Measurements from ENCODE around the gene FAM200A. TPM values are rescaled to one million over a fixed set of nuclear protein-coding genes. Genes with fewer than 3 reads are reported as not detected.

FAM200A gene
- total RNA-seq = 2.9 and 4.8 TPM in 2 replicates

DNA sequence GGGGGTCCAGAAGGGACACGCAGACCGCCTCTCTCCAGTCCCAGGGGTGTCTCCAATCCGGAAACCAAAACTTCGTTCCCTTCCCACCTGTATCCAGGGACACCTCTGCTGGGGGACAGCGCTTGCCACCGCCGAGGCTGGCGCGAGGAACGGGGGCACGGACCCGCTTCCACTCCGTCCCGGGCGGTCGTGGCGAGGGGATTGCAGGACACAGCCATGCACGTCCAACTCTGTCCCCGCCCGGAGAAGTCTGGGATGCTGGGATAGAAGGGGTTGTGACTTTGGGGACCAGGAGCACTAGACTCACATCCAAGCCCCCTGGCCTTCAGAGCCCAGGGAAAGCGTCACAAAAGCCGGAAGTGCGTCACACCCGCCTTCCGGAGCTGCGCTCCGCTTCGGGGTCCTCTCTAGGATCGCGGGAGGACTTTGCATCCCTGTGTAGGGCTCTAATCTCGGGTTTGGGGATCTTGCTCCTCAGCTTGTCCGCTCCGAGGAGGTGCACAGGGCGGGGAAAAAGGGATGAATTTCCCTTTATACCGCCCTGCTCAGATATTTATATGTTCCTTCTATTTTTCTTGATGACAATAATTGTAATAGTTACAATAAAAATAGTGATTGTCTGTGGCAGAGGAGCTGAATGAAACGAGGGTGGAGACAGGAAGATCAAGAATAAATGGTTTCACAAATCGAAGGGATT lies at the start of gene FAM200A:
Gene FAM200A, minus strand, starts transcription at position 348 of the 697 bp plus-strand sequence. CDS start 3,707 bp downstream, outside the sequence.

DNA sequence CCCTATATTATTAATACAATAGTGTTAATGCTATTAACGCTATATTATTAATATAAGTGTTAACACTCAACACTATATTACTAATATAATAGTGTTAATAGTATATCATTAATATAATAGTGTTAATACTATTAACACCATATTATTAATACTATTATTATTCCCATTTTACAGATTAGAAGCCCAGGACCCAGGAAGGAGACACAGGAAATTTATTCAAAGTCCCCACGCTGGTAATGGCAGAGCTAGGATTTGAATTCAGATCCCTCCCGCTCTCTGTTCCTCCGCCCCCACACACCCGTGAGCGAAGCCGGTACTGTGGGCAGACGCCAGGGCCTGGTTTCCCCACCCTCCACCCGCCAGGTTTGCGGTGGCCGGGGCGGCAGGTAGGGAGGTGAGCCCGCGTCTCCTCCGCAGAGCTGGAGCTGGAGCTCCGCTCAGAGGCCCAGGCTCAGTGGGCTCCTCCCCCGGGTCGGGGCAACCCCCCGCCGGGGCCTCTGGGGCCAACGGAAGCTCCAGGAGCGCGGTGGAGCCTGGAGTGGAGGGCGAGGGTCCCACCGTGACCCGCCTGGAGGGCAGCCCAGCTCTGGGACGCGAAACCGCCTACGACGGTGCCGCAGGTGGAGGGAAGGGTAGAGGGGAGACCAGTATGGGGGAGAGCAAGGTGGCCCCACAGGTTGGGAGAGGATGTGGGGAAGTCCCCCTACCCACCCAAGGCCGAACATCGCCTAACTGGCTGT lies 46.0 kb upstream of the FAM200A start, which contains the start of gene TMEM225B:
Gene TMEM225B, plus strand, starts transcription at position 506 of the 740 bp plus-strand sequence. CDS start 6,122 bp downstream, outside the sequence.

DNA sequence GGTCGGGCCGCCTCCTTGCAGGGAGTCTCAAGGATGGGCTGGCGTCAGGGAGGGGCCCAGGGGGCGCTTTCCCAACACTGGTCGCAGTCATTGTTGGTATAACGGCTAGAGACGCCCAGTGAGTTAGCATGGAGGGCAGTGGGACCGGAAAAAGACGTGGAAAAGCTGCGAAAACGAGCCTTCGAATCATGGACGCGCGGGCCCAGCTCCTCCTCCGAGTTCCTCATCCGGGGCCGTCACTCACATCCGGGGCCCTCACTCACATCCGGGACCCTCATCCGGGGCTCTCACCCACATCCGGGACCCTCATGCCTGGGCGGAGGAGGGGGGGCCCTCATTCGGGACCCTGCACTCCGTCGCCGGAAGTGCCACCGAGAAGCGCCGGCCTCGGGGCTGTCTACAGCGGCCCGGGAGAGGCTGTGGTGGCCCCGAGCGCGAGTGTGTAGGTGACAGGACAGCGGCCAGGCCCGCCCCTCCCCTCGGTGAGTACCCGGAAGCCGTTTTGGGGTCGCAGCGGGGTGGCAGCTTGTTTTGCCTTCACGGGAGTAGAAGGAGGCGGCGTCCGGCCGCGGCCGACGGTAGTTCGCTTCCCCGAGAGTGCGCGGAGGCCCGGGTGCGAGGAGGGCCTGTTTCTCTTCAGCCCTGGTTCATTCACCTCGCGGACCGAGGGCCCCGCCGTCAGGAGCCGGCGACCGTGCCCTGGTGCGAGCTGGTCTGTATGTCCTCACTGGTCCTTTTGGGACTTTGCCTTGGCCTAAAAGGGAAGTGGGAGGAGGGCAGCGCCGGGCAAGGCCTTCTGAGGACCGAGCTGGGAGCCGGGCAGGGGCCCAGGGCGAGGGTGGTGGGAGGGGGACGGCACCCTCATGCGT lies 6.6 kb upstream of the FAM200A start, which contains the start of gene ZNF655:
Gene ZNF655, plus strand, starts transcription at position 337 of the 869 bp plus-strand sequence. CDS start 1,918 bp downstream, outside the sequence.

GRCh38 chr7:99504603-99505323 lies 47.2 kb downstream of the FAM200A start, which contains the start of gene ZKSCAN5:
TSS of gene ZKSCAN5 (plus strand) at chr7:99504662. CDS start at chr7:99506045, 1,383 bp downstream.

GRCh38 chr7:99499721-99500636 lies 51.9 kb downstream of the FAM200A start, which contains the start of gene ZNF394:
TSS of gene ZNF394 (minus strand) at chr7:99500281. CDS start at chr7:99500093, 188 bp downstream.

Other genes with a start within 250 kb of the FAM200A start
- gene ARPC1A, start 226.2 kb downstream of the FAM200A start, total RNA-seq = 154 and 191 TPM in 2 replicates
- 488 and 710 TPM in 2 replicates for gene ARPC1B, start 177.4 kb downstream of the FAM200A start, total RNA-seq
- 23.6 and 39.7 TPM in 2 replicates for gene PDAP1, start 143.5 kb downstream of the FAM200A start, total RNA-seq
- 76.2 and 103 TPM in 2 replicates for gene BUD31, start 143.1 kb downstream of the FAM200A start, total RNA-seq
- gene PTCD1, start 113.3 kb downstream of the FAM200A start, total RNA-seq = 3.6 and 5.8 TPM in 2 replicates
- gene CPSF4, start 113.2 kb downstream of the FAM200A start, total RNA-seq = 21.9 and 24.7 TPM in 2 replicates
- gene ATP5MF, start 85.9 kb downstream of the FAM200A start, total RNA-seq = 186 and 383 TPM in 2 replicates
- gene ZNF789, start 79.2 kb downstream of the FAM200A start, total RNA-seq = 4.2 and 6.9 TPM in 2 replicates
- gene ZNF394, start 51.8 kb downstream of the FAM200A start, total RNA-seq = 24.3 and 25.0 TPM in 2 replicates
- 8.1 and 12.1 TPM in 2 replicates for gene ZKSCAN5, start 47.5 kb downstream of the FAM200A start, total RNA-seq
- 8.9 and 9.5 TPM in 2 replicates for gene ZNF655, start 6.5 kb upstream of the FAM200A start, total RNA-seq
- gene TMEM225B, start 46.2 kb upstream of the FAM200A start, total RNA-seq = not detected in 2 replicates
- gene ZSCAN25, start 64.8 kb upstream of the FAM200A start, total RNA-seq = 9.6 and 20.0 TPM in 2 replicates
- not detected in 2 replicates for gene CYP3A5, start 127.9 kb upstream of the FAM200A start, total RNA-seq
- gene CYP3A7, start 183.1 kb upstream of the FAM200A start, total RNA-seq = not detected in 2 replicates
- gene CYP3A4, start 232.1 kb upstream of the FAM200A start, total RNA-seq = not detected in 2 replicates